HCT116 (cell line): ENCODE data around the gene TNFAIP3. TPM values are rescaled to one million over a fixed set of nuclear protein-coding genes. Genes with fewer than 3 reads are reported as not detected.

Experiments used
- ATAC-seq: fragments of 200-7000 bp; cut with Tn5 transposase; 2 replicates; pipeline ENCODE4 v1.9.1; 2020; ENCODE audit warnings: mild to moderate bottlenecking, moderate library complexity
- BruUV-seq: library from RNA; stranded (reverse); fragments of 400-500 nt; replicated peaks from 2 replicates; lab custom pipeline; 2021; lab: Mats Ljungman, UMichigan
- CTCF ChIA-PET: fragments of 300-600 bp; sonication (Branson Sonifier 250); formaldehyde crosslinking; loops from one replicate; lab custom pipeline; 2021; ENCODE audit warnings: antibody characterized with exemption; lab: Charles Lee
- POLR2A ChIA-PET: fragments of 300-600, 350-600 bp; sonication (Branson Sonifier 250); formaldehyde crosslinking; loops from one replicate; lab custom pipeline; 2021; ENCODE audit warnings: antibody characterized with exemption; lab: Charles Lee
- RAD21 ChIA-PET, 2 experiments: fragments of 300-600 bp; sonication (Branson Sonifier 250); formaldehyde crosslinking; loops; one replicate each; lab custom pipeline; 2023; ENCODE audit warnings: low total read pairs in 2 of 2; ENCODE audit not compliant: uncharacterized antibody in 2 of 2, unreplicated experiment in 2 of 2, low non-redundant PET in 1 of 2; lab: Charles Lee
- DNase-seq: peaks from one replicate; pipeline ENCODE4 v3.0.0-alpha.2; 2010; ENCODE audit warnings: low read depth, low spot score
- H2AFZ ChIP-seq: fragments of 200-600 bp; shearing (Covaris generic), sonication (generic); 2 replicates; pipeline ENCODE4 v1.6.1; 2017; ENCODE audit warnings: low read depth, mixed run types, mixed read lengths, antibody characterized with exemption, low read length; ENCODE audit not compliant: poor library complexity, severe bottlenecking
- H3K27ac ChIP-seq: 2 replicates; pipeline ENCODE4 v1.5.1; 2012; ENCODE audit warnings: low read depth, low read length
- H3K27me3 ChIP-seq: fragments of 200-600 bp; sonication (generic); 2 replicates; pipeline ENCODE4 v1.6.1; 2016; ENCODE audit warnings: mixed run types, low read length, mixed read lengths; ENCODE audit not compliant: insufficient read depth
- H3K36me3 ChIP-seq, 2 experiments: fragments of 200-500 bp in 1 of 2; fragments of 200-600 bp in 1 of 2; sonication (Bioruptor generic) in 1 of 2; sonication (generic) in 1 of 2; 2 replicates each; pipeline versions ENCODE4 v1.5.1 to v1.6.1; 2014 to 2016; ENCODE audit warnings: low read length in 2 of 2, inconsistent platforms in 1 of 2, mixed read lengths in 1 of 2, mixed run types in 1 of 2; ENCODE audit not compliant: insufficient read depth in 2 of 2, control insufficient read depth in 1 of 2
- H3K4me1 ChIP-seq, 2 experiments: fragments of 200-600 bp in 1 of 2; sonication (generic) in 1 of 2; 2 replicates each; pipeline versions ENCODE4 v1.5.1 to v1.6.1; 2012 to 2017; ENCODE audit warnings: low read length in 2 of 2, inconsistent platforms in 1 of 2, mild to moderate bottlenecking in 1 of 2, mixed read lengths in 1 of 2, mixed run types in 1 of 2, moderate library complexity in 1 of 2; ENCODE audit not compliant: insufficient read depth in 2 of 2, control insufficient read depth in 1 of 2
- H3K4me2 ChIP-seq: fragments of 200-600 bp; sonication (generic); 2 replicates; pipeline ENCODE4 v1.6.1; 2017; ENCODE audit warnings: mixed run types, low read length, mixed read lengths
- H3K4me3 ChIP-seq, 2 experiments: fragments of 200-600 bp in 1 of 2; sonication (generic) in 1 of 2; replicated peaks in 1 of 2; 2 replicates each; pipeline ENCODE4 v1.5.1; 2011 to 2016; ENCODE audit warnings: low read length in 2 of 2, control low read depth in 1 of 2, low read depth in 1 of 2, mild to moderate bottlenecking in 1 of 2, mixed read lengths in 1 of 2, mixed run types in 1 of 2
- H3K79me2 ChIP-seq: fragments of 200-600 bp; sonication (generic); 2 replicates; pipeline ENCODE4 v1.6.1; 2017; ENCODE audit warnings: mild to moderate bottlenecking, mixed run types, low read length, moderate library complexity, mixed read lengths; ENCODE audit not compliant: insufficient read depth
- H3K9ac ChIP-seq: fragments of 200-600 bp; sonication (generic); 2 replicates; pipeline ENCODE4 v1.6.1; 2016; ENCODE audit warnings: low read length, mixed read lengths
- H3K9me2 ChIP-seq: fragments of 200-600 bp; sonication (generic), shearing (Covaris generic); 2 replicates; pipeline ENCODE4 v1.6.1; 2017; ENCODE audit warnings: mixed run types, mild to moderate bottlenecking, moderate library complexity; ENCODE audit not compliant: insufficient read depth
- H3K9me3 ChIP-seq, 2 experiments: fragments of 200-500 bp in 1 of 2; fragments of 200-600 bp in 1 of 2; sonication (Bioruptor generic) in 1 of 2; sonication (generic) in 1 of 2; 2 replicates each; pipeline ENCODE4 v1.6.1; 2014 to 2017; ENCODE audit warnings: low read length in 2 of 2, mixed read lengths in 2 of 2, inconsistent platforms in 1 of 2, low read depth in 1 of 2, mild to moderate bottlenecking in 1 of 2, mixed run types in 1 of 2, moderate library complexity in 1 of 2; ENCODE audit not compliant: control insufficient read depth in 1 of 2, insufficient read depth in 1 of 2
- H4K20me1 ChIP-seq: fragments of 200-600 bp; sonication (generic), shearing (Covaris generic); 2 replicates; pipeline ENCODE4 v1.6.1; 2017; ENCODE audit warnings: mixed run types, mild to moderate bottlenecking, moderate library complexity; ENCODE audit not compliant: insufficient read depth
- CBX3 ChIP-seq: IDR thresholded peaks from 2 replicates; pipeline ENCODE4 v1.6.1; 2012; ENCODE audit warnings: low read depth
- CEBPB ChIP-seq: IDR thresholded peaks from 2 replicates; pipeline ENCODE4 v1.6.1; 2012; ENCODE audit warnings: low read depth
- FOSL1 ChIP-seq: IDR thresholded peaks from 2 replicates; pipeline ENCODE4 v1.6.1; 2012; ENCODE audit warnings: low read depth
- JUND ChIP-seq: IDR thresholded peaks from 2 replicates; pipeline ENCODE4 v1.6.1; 2012
- POLR2A ChIP-seq: IDR thresholded peaks from 2 replicates; pipeline ENCODE4 v1.7.0; 2011; ENCODE audit warnings: borderline replicate concordance; ENCODE audit not compliant: insufficient read depth, insufficient read length; ENCODE audit errors: extremely low read depth
- RAD21 ChIP-seq: IDR thresholded peaks from 2 replicates; pipeline ENCODE4 v1.6.1; 2012; ENCODE audit warnings: low read depth, mild to moderate bottlenecking
- SIN3A ChIP-seq: IDR thresholded peaks from 2 replicates; pipeline ENCODE4 v1.6.1; 2012; ENCODE audit warnings: low read depth
- TCF7L2 ChIP-seq: IDR thresholded peaks from 2 replicates; pipeline ENCODE4 v1.7.0; 2011; ENCODE audit warnings: borderline replicate concordance, inconsistent platforms; ENCODE audit not compliant: insufficient read depth, insufficient read length; ENCODE audit errors: extremely low read depth
- YY1 ChIP-seq: IDR thresholded peaks from 2 replicates; pipeline ENCODE4 v1.6.1; 2011; ENCODE audit warnings: low read length, low read depth, moderate library complexity, mild to moderate bottlenecking; ENCODE audit not compliant: insufficient replicate concordance; ENCODE audit errors: extremely low read depth
- ZNF274 ChIP-seq: fragments of 200-500 bp; sonication (Bioruptor generic); IDR thresholded peaks from 2 replicates; pipeline ENCODE4 v1.6.1; 2014; ENCODE audit warnings: mild to moderate bottlenecking, low read depth, low read length, inconsistent platforms
- intact Hi-C: fragments of 100-400 bp; cut with micrococcal nuclease; formaldehyde crosslinking; loops from 2 replicates; pipeline ENCODE4 v1.10.0; 2022
- total RNA-seq: library from RNA; stranded (reverse); gene quantifications from one replicate; pipeline ENCODE4 v1.2.1, GENCODE V29; 2021; ENCODE audit not compliant: unreplicated experiment
- TF ChIP-seq, protein P1 (sequence below), 3 experiments: fragments of 200-600 bp in 1 of 3; sonication (generic) in 1 of 3; IDR thresholded peaks in 2 of 3; conservative IDR thresholded peaks in 1 of 3; 2 replicates each; pipeline ENCODE4 v1.5.1; 2012 to 2017; ENCODE audit warnings: low read depth in 2 of 3, low read length in 2 of 3, antibody characterized with exemption in 1 of 3, borderline replicate concordance in 1 of 3, control low read depth in 1 of 3, mild to moderate bottlenecking in 1 of 3, mixed read lengths in 1 of 3, mixed run types in 1 of 3, moderate library complexity in 1 of 3; ENCODE audit not compliant: insufficient read depth in 1 of 3
- TF ChIP-seq, protein P2 (sequence below): IDR thresholded peaks from 2 replicates; pipeline ENCODE4 v1.6.1; 2011; ENCODE audit warnings: mild to moderate bottlenecking, low read length, moderate library complexity; ENCODE audit not compliant: insufficient replicate concordance; ENCODE audit errors: extremely low read depth
- TF ChIP-seq, protein P3 (sequence below): IDR thresholded peaks from 2 replicates; pipeline ENCODE4 v1.6.1; 2012

TNFAIP3 gene
- total RNA-seq, 1 experiment from 2014 or later, result 4.4 TPM

DNA sequence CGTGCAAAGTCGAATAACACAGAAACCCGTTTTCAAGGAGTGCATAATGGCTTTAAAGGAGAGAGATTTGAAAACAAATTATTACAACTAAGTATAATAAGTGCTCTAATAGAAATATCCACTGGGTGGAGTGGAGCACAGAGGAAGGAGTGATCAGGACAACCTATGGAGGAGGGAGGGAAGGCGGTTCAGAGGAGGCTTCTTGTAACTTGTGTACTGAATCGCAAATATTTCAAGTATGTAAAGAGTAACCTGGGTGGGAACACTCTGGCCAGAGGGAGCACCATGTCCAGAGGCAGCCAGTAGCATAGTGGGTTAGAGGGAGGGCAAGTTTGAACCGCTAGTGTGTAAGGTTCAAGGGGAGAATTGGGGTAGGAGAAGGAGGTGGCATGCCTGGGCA is 21.6 kb upstream of the TNFAIP3 start:
- Histone ChIP-seq H3K36me3 (no peaks in the 10 kb centered on the region), H3K79me2 (no peaks in the 10 kb centered on the region), H2AFZ (no peak overlapping the region), H4K20me1 (no peaks in the 10 kb centered on the region), H3K4me3 (no peak overlapping the region), H3K9me3 (no peaks in the 10 kb centered on the region), H3K9ac (no peak overlapping the region), H3K27me3 (no peaks in the 10 kb centered on the region), H3K4me2 (no peak overlapping the region), H3K4me1 (peaks cover 0 to 15% of the 10 kb centered on the region in 2 experiments; a peak in 1 of 4 replicates), H3K27ac (no peak overlapping the region), H3K9me2 (no peaks in the 10 kb centered on the region)
- intact Hi-C loops, result no loop called here
- CTCF ChIA-PET, result no interaction called here
- no peak for DNase-seq
- POLR2A ChIA-PET, result no interaction called here
- RAD21 ChIA-PET, result no interaction called here
- no TSS peak for BruUV-seq
- no peak for TF ChIP-seq JUND
- TF ChIP-seq RAD21, result peak; percentile 36; the same call in 1 of the 2 replicates
- TF ChIP-seq, protein P1, sequence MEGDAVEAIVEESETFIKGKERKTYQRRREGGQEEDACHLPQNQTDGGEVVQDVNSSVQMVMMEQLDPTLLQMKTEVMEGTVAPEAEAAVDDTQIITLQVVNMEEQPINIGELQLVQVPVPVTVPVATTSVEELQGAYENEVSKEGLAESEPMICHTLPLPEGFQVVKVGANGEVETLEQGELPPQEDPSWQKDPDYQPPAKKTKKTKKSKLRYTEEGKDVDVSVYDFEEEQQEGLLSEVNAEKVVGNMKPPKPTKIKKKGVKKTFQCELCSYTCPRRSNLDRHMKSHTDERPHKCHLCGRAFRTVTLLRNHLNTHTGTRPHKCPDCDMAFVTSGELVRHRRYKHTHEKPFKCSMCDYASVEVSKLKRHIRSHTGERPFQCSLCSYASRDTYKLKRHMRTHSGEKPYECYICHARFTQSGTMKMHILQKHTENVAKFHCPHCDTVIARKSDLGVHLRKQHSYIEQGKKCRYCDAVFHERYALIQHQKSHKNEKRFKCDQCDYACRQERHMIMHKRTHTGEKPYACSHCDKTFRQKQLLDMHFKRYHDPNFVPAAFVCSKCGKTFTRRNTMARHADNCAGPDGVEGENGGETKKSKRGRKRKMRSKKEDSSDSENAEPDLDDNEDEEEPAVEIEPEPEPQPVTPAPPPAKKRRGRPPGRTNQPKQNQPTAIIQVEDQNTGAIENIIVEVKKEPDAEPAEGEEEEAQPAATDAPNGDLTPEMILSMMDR (IDR thresholded peaks at IDR 0.05 in 2 of 3, conservative IDR thresholded peaks at IDR 0.05 in 1 of 3; ENCODE audit: borderline replicate concordance in 1 of 3, insufficient read depth in 1 of 3, low read depth in 2 of 3, low read length in 2 of 3), result peak in 2 of 3 experiments; percentile 21 to 30; a peak in 3 of 6 replicates
- ATAC-seq, result peak; percentile 60; the same call in 1 of the 2 replicates

GRCh38 chr6:137846274-137846673 is 20.8 kb upstream of the TNFAIP3 start:
- POLR2A ChIA-PET, result no interaction called here
- RAD21 ChIA-PET, result no interaction called here
- H3K4me2 ChIP-seq, result no peak overlapping the region

More at GRCh38 chr6:137846274-137846673, 20.8 kb upstream of the TNFAIP3 start:
- Histone ChIP-seq H3K27ac (no peak overlapping the region), H2AFZ (no peak overlapping the region), H3K4me3 (no peak overlapping the region), H3K79me2 (no peaks in the 10 kb centered on the region), H3K9me3 (no peaks in the 10 kb centered on the region), H3K9ac (no peak overlapping the region), H4K20me1 (no peaks in the 10 kb centered on the region), H3K27me3 (no peaks in the 10 kb centered on the region), H3K9me2 (no peaks in the 10 kb centered on the region), H3K36me3 (no peaks in the 10 kb centered on the region), H3K4me1 (peaks cover 0 to 17% of the 10 kb centered on the region in 2 experiments; a peak in 2 of 4 replicates)
- no TSS peak for BruUV-seq
- no peak for ATAC-seq
- intact Hi-C loops, result no loop called here
- no peak for DNase-seq
- CTCF ChIA-PET, result no interaction called here
- no peak for TF ChIP-seq SIN3A
- no peak for TF ChIP-seq ZNF274
- TF ChIP-seq CEBPB, result no peak
- TF ChIP-seq YY1, result no peak
- TF ChIP-seq CBX3, result no peak
- TF ChIP-seq RAD21, result no peak
- TF ChIP-seq FOSL1, result no peak
- TF ChIP-seq, protein P1 (IDR thresholded peaks at IDR 0.05 in 2 of 3, conservative IDR thresholded peaks at IDR 0.05 in 1 of 3; ENCODE audit: borderline replicate concordance in 1 of 3, insufficient read depth in 1 of 3, low read depth in 2 of 3, low read length in 2 of 3), result no peak
- TF ChIP-seq, protein P2, sequence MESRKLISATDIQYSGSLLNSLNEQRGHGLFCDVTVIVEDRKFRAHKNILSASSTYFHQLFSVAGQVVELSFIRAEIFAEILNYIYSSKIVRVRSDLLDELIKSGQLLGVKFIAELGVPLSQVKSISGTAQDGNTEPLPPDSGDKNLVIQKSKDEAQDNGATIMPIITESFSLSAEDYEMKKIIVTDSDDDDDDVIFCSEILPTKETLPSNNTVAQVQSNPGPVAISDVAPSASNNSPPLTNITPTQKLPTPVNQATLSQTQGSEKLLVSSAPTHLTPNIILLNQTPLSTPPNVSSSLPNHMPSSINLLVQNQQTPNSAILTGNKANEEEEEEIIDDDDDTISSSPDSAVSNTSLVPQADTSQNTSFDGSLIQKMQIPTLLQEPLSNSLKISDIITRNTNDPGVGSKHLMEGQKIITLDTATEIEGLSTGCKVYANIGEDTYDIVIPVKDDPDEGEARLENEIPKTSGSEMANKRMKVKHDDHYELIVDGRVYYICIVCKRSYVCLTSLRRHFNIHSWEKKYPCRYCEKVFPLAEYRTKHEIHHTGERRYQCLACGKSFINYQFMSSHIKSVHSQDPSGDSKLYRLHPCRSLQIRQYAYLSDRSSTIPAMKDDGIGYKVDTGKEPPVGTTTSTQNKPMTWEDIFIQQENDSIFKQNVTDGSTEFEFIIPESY, result no peak
- TF ChIP-seq, protein P3, sequence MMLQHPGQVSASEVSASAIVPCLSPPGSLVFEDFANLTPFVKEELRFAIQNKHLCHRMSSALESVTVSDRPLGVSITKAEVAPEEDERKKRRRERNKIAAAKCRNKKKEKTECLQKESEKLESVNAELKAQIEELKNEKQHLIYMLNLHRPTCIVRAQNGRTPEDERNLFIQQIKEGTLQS, result no peak
- TF ChIP-seq POLR2A, result no peak
- TF ChIP-seq TCF7L2, result no peak
